Effector CD8-positive, alpha-beta T cell (primary cell): ENCODE data around the gene RAPGEF3.

ENCODE experiments used
- DNase-seq: peaks from one replicate; lab custom pipeline; 2025; lab: John Stamatoyannopoulos, UW

Gene RAPGEF3

GRCh38 chr12:47791351-47791746 lies 32.7 kb upstream of the RAPGEF3 start:
- no peak for DNase-seq

- DNase-seq, result no peak
Measured at GRCh38 chr12:47790676-47791350, 32.1 kb upstream of the RAPGEF3 start.

- DNase-seq, result no peak
Measured at GRCh38 chr12:47789712-47790489, 31.2 kb upstream of the RAPGEF3 start.

- no peak for DNase-seq
Measured at GRCh38 chr12:47789141-47789540, 30.5 kb upstream of the RAPGEF3 start.

GRCh38 chr12:47787596-47788319 lies 29.1 kb upstream of the RAPGEF3 start:
- no peak for DNase-seq

GRCh38 chr12:47786662-47787280 lies 28.1 kb upstream of the RAPGEF3 start:
- DNase-seq, result no peak

- DNase-seq, result no peak
Measured at GRCh38 chr12:47785887-47786661, 27.4 kb upstream of the RAPGEF3 start.

GRCh38 chr12:47785036-47785886 lies 26.6 kb upstream of the RAPGEF3 start:
- DNase-seq, result no peak

- DNase-seq, result no peak
Measured at GRCh38 chr12:47783821-47784819, 25.4 kb upstream of the RAPGEF3 start.

GRCh38 chr12:47783024-47783755 lies 24.5 kb upstream of the RAPGEF3 start:
- DNase-seq, result no peak

GRCh38 chr12:47782372-47782770 lies 23.7 kb upstream of the RAPGEF3 start:
- no peak for DNase-seq

GRCh38 chr12:47781479-47782371 lies 23.0 kb upstream of the RAPGEF3 start:
- DNase-seq, result no peak

- DNase-seq, result no peak
Measured at GRCh38 chr12:47779943-47780504, 21.3 kb upstream of the RAPGEF3 start.

- DNase-seq, result peak; percentile 90
Measured at GRCh38 chr12:47779301-47779942, 20.7 kb upstream of the RAPGEF3 start.

GRCh38 chr12:47778881-47779280 lies 20.2 kb upstream of the RAPGEF3 start:
- no peak for DNase-seq

GRCh38 chr12:47777741-47778558 lies 19.3 kb upstream of the RAPGEF3 start:
- DNase-seq, result no peak
